ENCODE results near the gene ELMO1. TPM values are rescaled to one million over a fixed set of nuclear protein-coding genes. Genes with fewer than 3 reads are reported as not detected.

Gene ELMO1
- total RNA-seq, 1 donor from 2014 or later, result 112 TPM

DNA sequence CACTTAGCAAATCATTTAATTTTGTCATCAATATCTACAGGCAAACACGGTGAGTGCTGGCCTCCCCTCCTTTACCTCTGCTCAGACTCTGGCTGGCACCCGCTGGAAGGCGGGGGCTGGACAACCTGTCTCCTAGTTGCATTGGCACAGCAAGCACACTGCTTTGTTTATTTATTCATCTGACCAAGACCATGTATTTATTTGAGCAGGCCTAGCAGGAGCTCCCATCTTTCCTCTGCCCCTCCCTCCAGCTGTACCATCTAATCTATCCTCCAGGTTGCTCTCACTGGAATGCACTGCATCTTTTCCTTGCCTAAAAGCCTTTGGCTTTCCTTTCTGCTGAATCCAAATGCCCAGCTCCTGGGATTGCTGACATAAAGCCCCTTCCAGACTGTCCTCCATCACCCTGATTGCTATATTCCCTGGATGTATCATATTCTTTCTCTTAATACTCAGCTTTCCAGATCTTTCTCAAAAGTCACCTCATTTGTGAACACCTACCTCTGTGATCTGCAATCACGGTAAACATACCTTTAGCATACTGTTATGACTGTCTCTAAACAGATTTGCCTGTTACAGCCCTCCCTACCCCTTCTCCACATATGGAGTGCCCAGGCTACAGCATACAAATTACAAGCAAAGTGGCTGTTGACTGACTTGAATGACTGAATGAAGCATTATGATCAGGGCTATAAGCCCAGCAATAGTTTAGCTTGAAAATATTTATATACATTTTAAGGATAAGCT lies 9.6 kb downstream of the ELMO1 start:
- no peak for DNase-seq (ENCODE audit: low spot score)
- Mint-ChIP-seq H3K36me3 (ENCODE audit: low read depth) (peaks cover 1% of the 10 kb centered on the region), H3K4me1 (ENCODE audit: low read depth) (peaks cover 38% of the 10 kb centered on the region), H3K27me3 (ENCODE audit: low read depth) (peaks cover 5% of the 10 kb centered on the region), H3K9me3 (no peaks in the 10 kb centered on the region), H3K4me3 (ENCODE audit: low read depth) (no peak overlapping the region), H3K27ac (no peak overlapping the region)
- intact Hi-C loops (cut with micrococcal nuclease), result loop anchor here (10.0 kb wide), 1 partner anchor 1044 kb away; no protein-coding TSS in a partner anchor

DNA sequence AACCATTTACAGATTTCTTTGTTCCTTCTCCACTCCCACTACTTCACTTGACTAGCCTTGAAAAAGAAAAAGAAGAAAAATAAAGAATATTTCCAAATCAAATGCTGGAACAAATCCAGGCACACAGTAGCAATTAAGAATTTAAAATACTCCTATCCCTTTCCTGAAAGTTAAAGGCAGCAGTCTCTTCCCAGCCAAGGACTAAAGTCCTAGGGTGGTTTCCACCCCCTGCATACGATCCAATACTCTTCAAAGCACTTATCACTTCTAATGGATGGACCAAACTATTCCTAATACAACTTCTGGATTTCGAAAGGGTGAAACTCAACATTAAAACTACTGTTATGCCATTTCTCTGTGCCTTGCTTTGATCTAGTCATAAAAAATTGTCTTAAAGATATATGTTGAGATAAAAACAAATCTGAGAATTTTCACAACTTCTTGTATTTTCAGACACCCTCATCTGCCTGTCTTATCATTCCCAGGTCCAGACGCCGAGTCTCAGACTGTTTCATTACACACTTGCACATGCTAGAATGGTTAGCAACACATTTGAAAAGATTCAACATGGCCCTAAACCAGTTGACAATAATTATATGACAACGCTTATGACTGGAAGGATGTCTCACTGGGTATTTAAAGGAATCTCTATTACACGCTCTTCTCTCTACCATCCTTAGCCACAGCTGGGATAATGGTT lies 13.4 kb downstream of the ELMO1 start:
- no peak overlapping the region for H3K27ac Mint-ChIP-seq
- no peaks in the 10 kb centered on the region for H3K9me3 Mint-ChIP-seq

DNA sequence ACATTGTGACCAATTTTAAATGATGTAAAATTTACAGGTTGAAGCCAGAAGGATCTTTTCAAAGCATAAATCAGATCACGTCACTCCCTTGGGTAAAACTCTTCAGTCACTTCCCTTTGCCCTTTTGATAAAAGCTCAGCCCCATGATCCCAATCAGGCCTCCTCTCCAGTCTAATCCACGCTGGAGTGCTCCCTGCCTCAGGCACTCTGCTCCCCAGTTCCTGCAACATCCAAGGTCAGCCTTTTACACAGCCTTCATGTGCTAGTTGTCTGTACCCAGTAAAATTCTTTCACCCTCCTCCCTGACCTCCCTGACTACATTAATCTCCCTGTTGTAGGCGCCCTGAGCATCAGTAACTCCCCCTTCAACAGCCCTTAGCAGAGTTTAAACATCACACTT lies 14.1 kb downstream of the ELMO1 start:
- H3K36me3 Mint-ChIP-seq (ENCODE audit: low read depth), result peaks cover 2% of the 10 kb centered on the region
- no peak for DNase-seq (ENCODE audit: low spot score)
- H3K27ac Mint-ChIP-seq, result no peak overlapping the region
- peaks cover 33% of the 10 kb centered on the region for H3K4me1 Mint-ChIP-seq (ENCODE audit: low read depth)
- H3K4me3 Mint-ChIP-seq (ENCODE audit: low read depth), result no peak overlapping the region
- H3K27me3 Mint-ChIP-seq (ENCODE audit: low read depth), result peaks cover 5% of the 10 kb centered on the region
- no peaks in the 10 kb centered on the region for H3K9me3 Mint-ChIP-seq
- intact Hi-C loops (cut with micrococcal nuclease), result loop anchor here (10.0 kb wide), 1 partner anchor 1040 kb away; no protein-coding TSS in a partner anchor

More for the DNA sequence above, 13.4 kb downstream of the ELMO1 start:
- no peak for DNase-seq (ENCODE audit: low spot score)
- Mint-ChIP-seq H3K4me3 (ENCODE audit: low read depth) (no peak overlapping the region), H3K27me3 (ENCODE audit: low read depth) (peaks cover 5% of the 10 kb centered on the region), H3K36me3 (ENCODE audit: low read depth) (no peaks in the 10 kb centered on the region), H3K4me1 (ENCODE audit: low read depth) (peaks cover 39% of the 10 kb centered on the region)
- intact Hi-C loops (cut with micrococcal nuclease), result loop anchor here (10.0 kb wide), 1 partner anchor 1041 kb away; no protein-coding TSS in a partner anchor

GRCh38 chr7:37433166-37433565 lies 15.5 kb downstream of the ELMO1 start:
- DNase-seq (ENCODE audit: low spot score), result no peak
- H3K36me3 Mint-ChIP-seq (ENCODE audit: low read depth), result peaks cover 11% of the 10 kb centered on the region
- H3K4me1 Mint-ChIP-seq (ENCODE audit: low read depth), result peaks cover 25% of the 10 kb centered on the region
- H3K4me3 Mint-ChIP-seq (ENCODE audit: low read depth), result no peak overlapping the region
- no peaks in the 10 kb centered on the region for H3K9me3 Mint-ChIP-seq
- intact Hi-C loops (cut with micrococcal nuclease), result loop anchor here (10.0 kb wide), 1 partner anchor 1038 kb away; no protein-coding TSS in a partner anchor
- H3K27me3 Mint-ChIP-seq (ENCODE audit: low read depth), result peaks cover 5% of the 10 kb centered on the region
- H3K27ac Mint-ChIP-seq, result no peak overlapping the region

- intact Hi-C loops (cut with micrococcal nuclease), result loop anchor here (1.0 to 10.0 kb wide), 3 partner anchors 8 to 1038 kb away; no protein-coding TSS in a partner anchor
- Mint-ChIP-seq H3K27me3 (ENCODE audit: low read depth) (peaks cover 5% of the 10 kb centered on the region), H3K36me3 (ENCODE audit: low read depth) (peaks cover 11% of the 10 kb centered on the region), H3K4me1 (ENCODE audit: low read depth) (peaks cover 25% of the 10 kb centered on the region), H3K4me3 (ENCODE audit: low read depth) (no peak overlapping the region), H3K27ac (no peak overlapping the region), H3K9me3 (no peaks in the 10 kb centered on the region)
- no peak for DNase-seq (ENCODE audit: low spot score)
Observed at GRCh38 chr7:37432281-37432920, 16.3 kb downstream of the ELMO1 start.

- peaks cover 11% of the 10 kb centered on the region for H3K36me3 Mint-ChIP-seq (ENCODE audit: low read depth)
- no peaks in the 10 kb centered on the region for H3K9me3 Mint-ChIP-seq
- DNase-seq (ENCODE audit: low spot score), result no peak
- H3K4me3 Mint-ChIP-seq (ENCODE audit: low read depth), result no peak overlapping the region
- peaks cover 5% of the 10 kb centered on the region for H3K27me3 Mint-ChIP-seq (ENCODE audit: low read depth)
- intact Hi-C loops (cut with micrococcal nuclease), result loop anchor here (10.0 kb wide), 1 partner anchor 1037 kb away; no protein-coding TSS in a partner anchor
- H3K27ac Mint-ChIP-seq, result no peak overlapping the region
- peaks cover 25% of the 10 kb centered on the region for H3K4me1 Mint-ChIP-seq (ENCODE audit: low read depth)
Observed at GRCh38 chr7:37431413-37431812, 17.3 kb downstream of the ELMO1 start.

- intact Hi-C loops (cut with micrococcal nuclease), result loop anchor here (10.0 kb wide), 1 partner anchor 1036 kb away; no protein-coding TSS in a partner anchor
Observed at GRCh38 chr7:37430640-37431039, 18.0 kb downstream of the ELMO1 start.

GRCh38 chr7:37430171-37430570 lies 18.5 kb downstream of the ELMO1 start:
- H3K4me3 Mint-ChIP-seq (ENCODE audit: low read depth), result no peak overlapping the region
- DNase-seq (ENCODE audit: low spot score), result no peak
- H3K4me1 Mint-ChIP-seq (ENCODE audit: low read depth), result peaks cover 19% of the 10 kb centered on the region
- no peaks in the 10 kb centered on the region for H3K9me3 Mint-ChIP-seq
- H3K36me3 Mint-ChIP-seq (ENCODE audit: low read depth), result peaks cover 11% of the 10 kb centered on the region
- no peak overlapping the region for H3K27ac Mint-ChIP-seq
- intact Hi-C loops (cut with micrococcal nuclease), result loop anchor here (10.0 kb wide), 1 partner anchor 1035 kb away; no protein-coding TSS in a partner anchor
- peaks cover 3% of the 10 kb centered on the region for H3K27me3 Mint-ChIP-seq (ENCODE audit: low read depth)

More at GRCh38 chr7:37430640-37431039, 18.0 kb downstream of the ELMO1 start:
- Mint-ChIP-seq H3K4me3 (ENCODE audit: low read depth) (no peak overlapping the region), H3K27ac (no peak overlapping the region), H3K4me1 (ENCODE audit: low read depth) (peaks cover 21% of the 10 kb centered on the region), H3K9me3 (no peaks in the 10 kb centered on the region), H3K27me3 (ENCODE audit: low read depth) (peaks cover 5% of the 10 kb centered on the region), H3K36me3 (ENCODE audit: low read depth) (peaks cover 11% of the 10 kb centered on the region)
- no peak for DNase-seq (ENCODE audit: low spot score)

DNA sequence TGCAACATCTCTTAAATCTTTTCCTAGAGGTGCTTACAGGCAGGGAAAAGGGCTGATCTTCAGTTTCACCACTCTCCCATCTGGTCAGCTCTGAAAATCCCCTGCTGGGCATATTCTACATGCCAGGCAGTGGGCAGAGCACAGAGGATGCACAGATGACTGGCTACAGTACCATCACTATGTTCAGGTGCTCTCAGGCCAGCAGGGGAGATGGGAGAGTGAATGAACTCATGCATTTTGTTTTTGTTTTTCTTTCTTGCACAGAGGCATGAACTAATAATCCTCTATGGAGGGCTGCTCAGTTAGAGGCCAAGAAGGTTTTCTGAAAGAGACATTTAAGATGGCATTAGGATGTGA lies 19.3 kb downstream of the ELMO1 start:
- Mint-ChIP-seq H3K36me3 (ENCODE audit: low read depth) (peaks cover 11% of the 10 kb centered on the region), H3K9me3 (no peaks in the 10 kb centered on the region), H3K27ac (no peak overlapping the region), H3K27me3 (ENCODE audit: low read depth) (no peaks in the 10 kb centered on the region), H3K4me3 (ENCODE audit: low read depth) (no peak overlapping the region), H3K4me1 (ENCODE audit: low read depth) (peaks cover 18% of the 10 kb centered on the region)
- intact Hi-C loops (cut with micrococcal nuclease), result no loop called here
- DNase-seq (ENCODE audit: low spot score), result no peak

- H3K36me3 Mint-ChIP-seq (ENCODE audit: low read depth), result peaks cover 11% of the 10 kb centered on the region
- no peaks in the 10 kb centered on the region for H3K9me3 Mint-ChIP-seq
- intact Hi-C loops (cut with micrococcal nuclease), result no loop called here
- no peak for DNase-seq (ENCODE audit: low spot score)
- H3K4me1 Mint-ChIP-seq (ENCODE audit: low read depth), result peaks cover 18% of the 10 kb centered on the region
- H3K27ac Mint-ChIP-seq, result no peak overlapping the region
- H3K27me3 Mint-ChIP-seq (ENCODE audit: low read depth), result no peaks in the 10 kb centered on the region
- H3K4me3 Mint-ChIP-seq (ENCODE audit: low read depth), result no peak overlapping the region
Observed at GRCh38 chr7:37428681-37429434, 19.8 kb downstream of the ELMO1 start.

DNA sequence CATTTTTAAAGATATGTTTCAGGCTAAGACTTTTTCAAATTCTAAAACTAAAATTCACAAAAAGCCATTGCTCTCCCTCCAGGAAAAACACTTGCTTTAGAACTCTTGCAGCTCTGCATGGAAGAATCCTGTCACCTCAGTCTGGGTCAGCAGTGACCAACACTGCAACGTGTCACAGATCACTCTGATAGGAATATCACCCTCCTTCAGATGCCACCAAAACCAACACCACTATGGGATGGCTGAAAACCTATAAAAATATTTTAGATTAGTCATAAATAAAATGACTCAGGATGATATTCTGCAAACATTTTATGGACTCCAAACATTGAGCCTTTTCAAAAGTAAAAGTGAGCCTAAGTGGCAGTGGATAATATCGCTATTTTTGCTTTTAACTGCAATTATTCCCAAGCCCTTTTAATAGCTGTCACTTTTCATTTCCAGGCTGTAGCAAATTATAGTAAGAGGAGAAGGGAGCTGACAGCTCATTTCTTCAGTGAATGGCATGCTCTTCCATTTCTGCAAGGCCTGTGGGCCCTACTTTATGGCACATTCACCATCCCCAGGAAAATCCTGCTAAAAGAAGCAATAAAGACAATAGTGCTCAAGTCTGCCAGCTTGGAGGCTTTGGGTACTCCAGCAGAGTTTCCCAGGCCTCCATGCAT lies 21.3 kb downstream of the ELMO1 start:
- no peaks in the 10 kb centered on the region for H3K27me3 Mint-ChIP-seq (ENCODE audit: low read depth)
- H3K4me3 Mint-ChIP-seq (ENCODE audit: low read depth), result no peak overlapping the region
- H3K27ac Mint-ChIP-seq, result no peak overlapping the region
- H3K9me3 Mint-ChIP-seq, result no peaks in the 10 kb centered on the region
- intact Hi-C loops (cut with micrococcal nuclease), result no loop called here
- no peak for DNase-seq (ENCODE audit: low spot score)
- H3K4me1 Mint-ChIP-seq (ENCODE audit: low read depth), result peaks cover 9% of the 10 kb centered on the region
- H3K36me3 Mint-ChIP-seq (ENCODE audit: low read depth), result peaks cover 11% of the 10 kb centered on the region

DNA sequence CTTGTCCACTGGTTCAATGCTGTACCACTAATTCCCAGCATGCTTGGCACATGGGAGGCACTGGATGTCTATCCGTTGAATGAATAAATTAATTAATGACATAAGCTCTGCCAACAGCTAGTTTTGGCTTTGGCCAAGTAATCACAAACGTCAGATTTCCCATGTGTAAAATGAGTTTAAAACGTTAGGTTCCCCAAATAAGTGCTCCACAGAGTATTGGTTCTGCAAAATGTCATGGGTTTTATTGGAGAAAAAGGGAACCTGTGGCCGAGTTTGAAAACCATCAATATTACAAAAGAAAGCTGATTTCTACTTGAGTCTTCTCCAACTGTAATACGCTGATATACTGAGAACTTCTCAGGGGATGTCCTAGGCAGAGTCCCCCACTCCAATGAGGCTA lies 23.2 kb downstream of the ELMO1 start:
- peaks cover 8% of the 10 kb centered on the region for H3K4me1 Mint-ChIP-seq (ENCODE audit: low read depth)
- H3K9me3 Mint-ChIP-seq, result no peaks in the 10 kb centered on the region
- no peak overlapping the region for H3K27ac Mint-ChIP-seq
- no peak overlapping the region for H3K4me3 Mint-ChIP-seq (ENCODE audit: low read depth)
- intact Hi-C loops (cut with micrococcal nuclease), result no loop called here
- H3K27me3 Mint-ChIP-seq (ENCODE audit: low read depth), result no peaks in the 10 kb centered on the region
- H3K36me3 Mint-ChIP-seq (ENCODE audit: low read depth), result peaks cover 11% of the 10 kb centered on the region
- no peak for DNase-seq (ENCODE audit: low spot score)
